HCT116 (cell line): Measurements from ENCODE around the gene SPRN. TPM values are rescaled to one million over a fixed set of nuclear protein-coding genes. Genes with fewer than 3 reads are reported as not detected.

ENCODE experiments used
- ATAC-seq: fragments of 200-7000 bp; cut with Tn5 transposase; 2 replicates; pipeline ENCODE4 v1.9.1; 2020; ENCODE audit warnings: mild to moderate bottlenecking, moderate library complexity
- BruUV-seq: library from RNA; stranded (reverse); fragments of 400-500 nt; replicated peaks from 2 replicates; lab custom pipeline; 2021; lab: Mats Ljungman, UMichigan
- CTCF ChIA-PET: fragments of 300-600 bp; sonication (Branson Sonifier 250); formaldehyde crosslinking; loops from one replicate; lab custom pipeline; 2021; ENCODE audit warnings: antibody characterized with exemption; lab: Charles Lee
- POLR2A ChIA-PET: fragments of 300-600, 350-600 bp; sonication (Branson Sonifier 250); formaldehyde crosslinking; loops from one replicate; lab custom pipeline; 2021; ENCODE audit warnings: antibody characterized with exemption; lab: Charles Lee
- RAD21 ChIA-PET, 2 experiments: fragments of 300-600 bp; sonication (Branson Sonifier 250); formaldehyde crosslinking; loops; one replicate each; lab custom pipeline; 2023; ENCODE audit warnings: low total read pairs in 2 of 2; ENCODE audit not compliant: uncharacterized antibody in 2 of 2, unreplicated experiment in 2 of 2, low non-redundant PET in 1 of 2; lab: Charles Lee
- DNase-seq: peaks from one replicate; pipeline ENCODE4 v3.0.0-alpha.2; 2010; ENCODE audit warnings: low read depth, low spot score
- H2AFZ ChIP-seq: fragments of 200-600 bp; shearing (Covaris generic), sonication (generic); 2 replicates; pipeline ENCODE4 v1.6.1; 2017; ENCODE audit warnings: low read depth, mixed run types, mixed read lengths, antibody characterized with exemption, low read length; ENCODE audit not compliant: poor library complexity, severe bottlenecking
- H3K27ac ChIP-seq: 2 replicates; pipeline ENCODE4 v1.5.1; 2012; ENCODE audit warnings: low read depth, low read length
- H3K27me3 ChIP-seq: fragments of 200-600 bp; sonication (generic); 2 replicates; pipeline ENCODE4 v1.6.1; 2016; ENCODE audit warnings: mixed run types, low read length, mixed read lengths; ENCODE audit not compliant: insufficient read depth
- H3K36me3 ChIP-seq, 2 experiments: fragments of 200-500 bp in 1 of 2; fragments of 200-600 bp in 1 of 2; sonication (Bioruptor generic) in 1 of 2; sonication (generic) in 1 of 2; 2 replicates each; pipeline versions ENCODE4 v1.5.1 to v1.6.1; 2014 to 2016; ENCODE audit warnings: low read length in 2 of 2, inconsistent platforms in 1 of 2, mixed read lengths in 1 of 2, mixed run types in 1 of 2; ENCODE audit not compliant: insufficient read depth in 2 of 2, control insufficient read depth in 1 of 2
- H3K4me1 ChIP-seq, 2 experiments: fragments of 200-600 bp in 1 of 2; sonication (generic) in 1 of 2; 2 replicates each; pipeline versions ENCODE4 v1.5.1 to v1.6.1; 2012 to 2017; ENCODE audit warnings: low read length in 2 of 2, inconsistent platforms in 1 of 2, mild to moderate bottlenecking in 1 of 2, mixed read lengths in 1 of 2, mixed run types in 1 of 2, moderate library complexity in 1 of 2; ENCODE audit not compliant: insufficient read depth in 2 of 2, control insufficient read depth in 1 of 2
- H3K4me2 ChIP-seq: fragments of 200-600 bp; sonication (generic); 2 replicates; pipeline ENCODE4 v1.6.1; 2017; ENCODE audit warnings: mixed run types, low read length, mixed read lengths
- H3K4me3 ChIP-seq, 2 experiments: fragments of 200-600 bp in 1 of 2; sonication (generic) in 1 of 2; replicated peaks in 1 of 2; 2 replicates each; pipeline ENCODE4 v1.5.1; 2011 to 2016; ENCODE audit warnings: low read length in 2 of 2, control low read depth in 1 of 2, low read depth in 1 of 2, mild to moderate bottlenecking in 1 of 2, mixed read lengths in 1 of 2, mixed run types in 1 of 2
- H3K79me2 ChIP-seq: fragments of 200-600 bp; sonication (generic); 2 replicates; pipeline ENCODE4 v1.6.1; 2017; ENCODE audit warnings: mild to moderate bottlenecking, mixed run types, low read length, moderate library complexity, mixed read lengths; ENCODE audit not compliant: insufficient read depth
- H3K9ac ChIP-seq: fragments of 200-600 bp; sonication (generic); 2 replicates; pipeline ENCODE4 v1.6.1; 2016; ENCODE audit warnings: low read length, mixed read lengths
- H3K9me2 ChIP-seq: fragments of 200-600 bp; sonication (generic), shearing (Covaris generic); 2 replicates; pipeline ENCODE4 v1.6.1; 2017; ENCODE audit warnings: mixed run types, mild to moderate bottlenecking, moderate library complexity; ENCODE audit not compliant: insufficient read depth
- H3K9me3 ChIP-seq, 2 experiments: fragments of 200-500 bp in 1 of 2; fragments of 200-600 bp in 1 of 2; sonication (Bioruptor generic) in 1 of 2; sonication (generic) in 1 of 2; 2 replicates each; pipeline ENCODE4 v1.6.1; 2014 to 2017; ENCODE audit warnings: low read length in 2 of 2, mixed read lengths in 2 of 2, inconsistent platforms in 1 of 2, low read depth in 1 of 2, mild to moderate bottlenecking in 1 of 2, mixed run types in 1 of 2, moderate library complexity in 1 of 2; ENCODE audit not compliant: control insufficient read depth in 1 of 2, insufficient read depth in 1 of 2
- H4K20me1 ChIP-seq: fragments of 200-600 bp; sonication (generic), shearing (Covaris generic); 2 replicates; pipeline ENCODE4 v1.6.1; 2017; ENCODE audit warnings: mixed run types, mild to moderate bottlenecking, moderate library complexity; ENCODE audit not compliant: insufficient read depth
- CBX3 ChIP-seq: IDR thresholded peaks from 2 replicates; pipeline ENCODE4 v1.6.1; 2012; ENCODE audit warnings: low read depth
- CEBPB ChIP-seq: IDR thresholded peaks from 2 replicates; pipeline ENCODE4 v1.6.1; 2012; ENCODE audit warnings: low read depth
- EGR1 ChIP-seq: IDR thresholded peaks from 2 replicates; pipeline ENCODE4 v1.6.1; 2012; ENCODE audit warnings: low read depth
- ELF1 ChIP-seq: IDR thresholded peaks from 2 replicates; pipeline ENCODE4 v1.6.1; 2012; ENCODE audit warnings: low read depth, borderline replicate concordance
- EZH2 ChIP-seq: fragments of 200-600 bp; sonication (generic); IDR thresholded peaks from 2 replicates; pipeline ENCODE4 v1.6.1; 2017; ENCODE audit warnings: antibody characterized with exemption, mixed run types
- EZH2phosphoT487 ChIP-seq: fragments of 200-600 bp; IDR thresholded peaks from 2 replicates; pipeline ENCODE4 v1.6.1; 2018; ENCODE audit warnings: antibody characterized with exemption, borderline replicate concordance
- FOSL1 ChIP-seq: IDR thresholded peaks from 2 replicates; pipeline ENCODE4 v1.6.1; 2012; ENCODE audit warnings: low read depth
- JUND ChIP-seq: IDR thresholded peaks from 2 replicates; pipeline ENCODE4 v1.6.1; 2012
- MAX ChIP-seq: IDR thresholded peaks from 2 replicates; pipeline ENCODE4 v1.6.1; 2012
- POLR2A ChIP-seq: IDR thresholded peaks from 2 replicates; pipeline ENCODE4 v1.7.0; 2011; ENCODE audit warnings: borderline replicate concordance; ENCODE audit not compliant: insufficient read depth, insufficient read length; ENCODE audit errors: extremely low read depth
- POLR2AphosphoS5 ChIP-seq: IDR thresholded peaks from 2 replicates; pipeline ENCODE4 v1.6.1; 2011; ENCODE audit warnings: mild to moderate bottlenecking, low read depth, low read length, moderate library complexity
- SP1 ChIP-seq: IDR thresholded peaks from 2 replicates; pipeline ENCODE4 v1.6.1; 2012; ENCODE audit warnings: low read depth
- SRF ChIP-seq: IDR thresholded peaks from 2 replicates; pipeline ENCODE4 v1.6.1; 2012; ENCODE audit warnings: low read depth
- TCF7L2 ChIP-seq: IDR thresholded peaks from 2 replicates; pipeline ENCODE4 v1.7.0; 2011; ENCODE audit warnings: borderline replicate concordance, inconsistent platforms; ENCODE audit not compliant: insufficient read depth, insufficient read length; ENCODE audit errors: extremely low read depth
- ZFX ChIP-seq: fragments of 450-650 bp; IDR thresholded peaks from 2 replicates; pipeline ENCODE4 v1.6.1; 2017
- ZNF274 ChIP-seq: fragments of 200-500 bp; sonication (Bioruptor generic); IDR thresholded peaks from 2 replicates; pipeline ENCODE4 v1.6.1; 2014; ENCODE audit warnings: mild to moderate bottlenecking, low read depth, low read length, inconsistent platforms
- intact Hi-C: fragments of 100-400 bp; cut with micrococcal nuclease; formaldehyde crosslinking; loops from 2 replicates; pipeline ENCODE4 v1.10.0; 2022
- total RNA-seq: library from RNA; stranded (reverse); gene quantifications from one replicate; pipeline ENCODE4 v1.2.1, GENCODE V29; 2021; ENCODE audit not compliant: unreplicated experiment
- TF ChIP-seq, protein P1 (sequence below), 3 experiments: fragments of 200-600 bp in 1 of 3; sonication (generic) in 1 of 3; IDR thresholded peaks in 2 of 3; conservative IDR thresholded peaks in 1 of 3; 2 replicates each; pipeline ENCODE4 v1.5.1; 2012 to 2017; ENCODE audit warnings: low read depth in 2 of 3, low read length in 2 of 3, antibody characterized with exemption in 1 of 3, borderline replicate concordance in 1 of 3, control low read depth in 1 of 3, mild to moderate bottlenecking in 1 of 3, mixed read lengths in 1 of 3, mixed run types in 1 of 3, moderate library complexity in 1 of 3; ENCODE audit not compliant: insufficient read depth in 1 of 3
- TF ChIP-seq, protein P2 (sequence below): IDR thresholded peaks from 2 replicates; pipeline ENCODE4 v1.6.1; 2012
- TF ChIP-seq, protein P3 (sequence below): IDR thresholded peaks from 2 replicates; pipeline ENCODE4 v1.6.1; 2012; ENCODE audit warnings: low read depth
- TF ChIP-seq, protein P4 (sequence below): IDR thresholded peaks from 2 replicates; pipeline ENCODE4 v1.6.1; 2011; ENCODE audit warnings: mild to moderate bottlenecking, low read length, moderate library complexity; ENCODE audit not compliant: insufficient replicate concordance; ENCODE audit errors: extremely low read depth

The SPRN gene
- total RNA-seq, 1 experiment from 2014 or later = not detected

- TF ChIP-seq EZH2 (no peak), SP1 (no peak), CBX3 (no peak)
Measured at GRCh38 chr10:133448120-133448519, 23.7 kb upstream of the SPRN start (continued).

GRCh38 chr10:133446979-133447378, 22.6 kb upstream of the SPRN start:
- POLR2A ChIA-PET = no interaction called here

More at GRCh38 chr10:133446979-133447378, 22.6 kb upstream of the SPRN start:
- H3K9me2 ChIP-seq = no peaks in the 10 kb centered on the region
- H3K27ac ChIP-seq = no peak overlapping the region
- intact Hi-C loops = no loop called here
- no peak for TF ChIP-seq POLR2A
- no peak for TF ChIP-seq EGR1
- TF ChIP-seq, protein P1, sequence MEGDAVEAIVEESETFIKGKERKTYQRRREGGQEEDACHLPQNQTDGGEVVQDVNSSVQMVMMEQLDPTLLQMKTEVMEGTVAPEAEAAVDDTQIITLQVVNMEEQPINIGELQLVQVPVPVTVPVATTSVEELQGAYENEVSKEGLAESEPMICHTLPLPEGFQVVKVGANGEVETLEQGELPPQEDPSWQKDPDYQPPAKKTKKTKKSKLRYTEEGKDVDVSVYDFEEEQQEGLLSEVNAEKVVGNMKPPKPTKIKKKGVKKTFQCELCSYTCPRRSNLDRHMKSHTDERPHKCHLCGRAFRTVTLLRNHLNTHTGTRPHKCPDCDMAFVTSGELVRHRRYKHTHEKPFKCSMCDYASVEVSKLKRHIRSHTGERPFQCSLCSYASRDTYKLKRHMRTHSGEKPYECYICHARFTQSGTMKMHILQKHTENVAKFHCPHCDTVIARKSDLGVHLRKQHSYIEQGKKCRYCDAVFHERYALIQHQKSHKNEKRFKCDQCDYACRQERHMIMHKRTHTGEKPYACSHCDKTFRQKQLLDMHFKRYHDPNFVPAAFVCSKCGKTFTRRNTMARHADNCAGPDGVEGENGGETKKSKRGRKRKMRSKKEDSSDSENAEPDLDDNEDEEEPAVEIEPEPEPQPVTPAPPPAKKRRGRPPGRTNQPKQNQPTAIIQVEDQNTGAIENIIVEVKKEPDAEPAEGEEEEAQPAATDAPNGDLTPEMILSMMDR (IDR thresholded peaks at IDR 0.05 in 2 of 3, conservative IDR thresholded peaks at IDR 0.05 in 1 of 3; ENCODE audit: borderline replicate concordance in 1 of 3, insufficient read depth in 1 of 3, low read depth in 2 of 3, low read length in 2 of 3) = no peak
- no peak for TF ChIP-seq JUND
- TF ChIP-seq, protein P2, sequence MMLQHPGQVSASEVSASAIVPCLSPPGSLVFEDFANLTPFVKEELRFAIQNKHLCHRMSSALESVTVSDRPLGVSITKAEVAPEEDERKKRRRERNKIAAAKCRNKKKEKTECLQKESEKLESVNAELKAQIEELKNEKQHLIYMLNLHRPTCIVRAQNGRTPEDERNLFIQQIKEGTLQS = no peak
- TF ChIP-seq, protein P3, sequence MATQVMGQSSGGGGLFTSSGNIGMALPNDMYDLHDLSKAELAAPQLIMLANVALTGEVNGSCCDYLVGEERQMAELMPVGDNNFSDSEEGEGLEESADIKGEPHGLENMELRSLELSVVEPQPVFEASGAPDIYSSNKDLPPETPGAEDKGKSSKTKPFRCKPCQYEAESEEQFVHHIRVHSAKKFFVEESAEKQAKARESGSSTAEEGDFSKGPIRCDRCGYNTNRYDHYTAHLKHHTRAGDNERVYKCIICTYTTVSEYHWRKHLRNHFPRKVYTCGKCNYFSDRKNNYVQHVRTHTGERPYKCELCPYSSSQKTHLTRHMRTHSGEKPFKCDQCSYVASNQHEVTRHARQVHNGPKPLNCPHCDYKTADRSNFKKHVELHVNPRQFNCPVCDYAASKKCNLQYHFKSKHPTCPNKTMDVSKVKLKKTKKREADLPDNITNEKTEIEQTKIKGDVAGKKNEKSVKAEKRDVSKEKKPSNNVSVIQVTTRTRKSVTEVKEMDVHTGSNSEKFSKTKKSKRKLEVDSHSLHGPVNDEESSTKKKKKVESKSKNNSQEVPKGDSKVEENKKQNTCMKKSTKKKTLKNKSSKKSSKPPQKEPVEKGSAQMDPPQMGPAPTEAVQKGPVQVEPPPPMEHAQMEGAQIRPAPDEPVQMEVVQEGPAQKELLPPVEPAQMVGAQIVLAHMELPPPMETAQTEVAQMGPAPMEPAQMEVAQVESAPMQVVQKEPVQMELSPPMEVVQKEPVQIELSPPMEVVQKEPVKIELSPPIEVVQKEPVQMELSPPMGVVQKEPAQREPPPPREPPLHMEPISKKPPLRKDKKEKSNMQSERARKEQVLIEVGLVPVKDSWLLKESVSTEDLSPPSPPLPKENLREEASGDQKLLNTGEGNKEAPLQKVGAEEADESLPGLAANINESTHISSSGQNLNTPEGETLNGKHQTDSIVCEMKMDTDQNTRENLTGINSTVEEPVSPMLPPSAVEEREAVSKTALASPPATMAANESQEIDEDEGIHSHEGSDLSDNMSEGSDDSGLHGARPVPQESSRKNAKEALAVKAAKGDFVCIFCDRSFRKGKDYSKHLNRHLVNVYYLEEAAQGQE = no peak
- TF ChIP-seq MAX = no peak
- TF ChIP-seq SRF = no peak
- no peak for TF ChIP-seq ZNF274
- TF ChIP-seq, protein P4, sequence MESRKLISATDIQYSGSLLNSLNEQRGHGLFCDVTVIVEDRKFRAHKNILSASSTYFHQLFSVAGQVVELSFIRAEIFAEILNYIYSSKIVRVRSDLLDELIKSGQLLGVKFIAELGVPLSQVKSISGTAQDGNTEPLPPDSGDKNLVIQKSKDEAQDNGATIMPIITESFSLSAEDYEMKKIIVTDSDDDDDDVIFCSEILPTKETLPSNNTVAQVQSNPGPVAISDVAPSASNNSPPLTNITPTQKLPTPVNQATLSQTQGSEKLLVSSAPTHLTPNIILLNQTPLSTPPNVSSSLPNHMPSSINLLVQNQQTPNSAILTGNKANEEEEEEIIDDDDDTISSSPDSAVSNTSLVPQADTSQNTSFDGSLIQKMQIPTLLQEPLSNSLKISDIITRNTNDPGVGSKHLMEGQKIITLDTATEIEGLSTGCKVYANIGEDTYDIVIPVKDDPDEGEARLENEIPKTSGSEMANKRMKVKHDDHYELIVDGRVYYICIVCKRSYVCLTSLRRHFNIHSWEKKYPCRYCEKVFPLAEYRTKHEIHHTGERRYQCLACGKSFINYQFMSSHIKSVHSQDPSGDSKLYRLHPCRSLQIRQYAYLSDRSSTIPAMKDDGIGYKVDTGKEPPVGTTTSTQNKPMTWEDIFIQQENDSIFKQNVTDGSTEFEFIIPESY = no peak
- TF ChIP-seq EZH2phosphoT487 = no peak
- TF ChIP-seq ZFX = no peak
- TF ChIP-seq TCF7L2 = no peak
- TF ChIP-seq CBX3 = no peak
- TF ChIP-seq POLR2AphosphoS5 = no peak
- no peak for TF ChIP-seq FOSL1
- TF ChIP-seq CEBPB = no peak
- TF ChIP-seq EZH2 = no peak
- TF ChIP-seq ELF1 = no peak
- no peaks in the 10 kb centered on the region for H3K4me1 ChIP-seq
- DNase-seq = no peak
- no peaks in the 10 kb centered on the region for H3K27me3 ChIP-seq
- no peaks in the 10 kb centered on the region for H3K36me3 ChIP-seq
- no TSS peak for BruUV-seq
- no peak overlapping the region for H2AFZ ChIP-seq
- ChIA-PET CTCF (no interaction called here), RAD21 (no interaction called here)
- no peaks in the 10 kb centered on the region for H3K79me2 ChIP-seq
- no peak overlapping the region for H3K9ac ChIP-seq
- peaks cover 0 to 3% of the 10 kb centered on the region in 2 experiments; a peak in 1 of 4 replicates for H3K9me3 ChIP-seq
- no peak overlapping the region for H3K4me3 ChIP-seq
- H3K4me2 ChIP-seq = no peak overlapping the region
- H4K20me1 ChIP-seq = no peaks in the 10 kb centered on the region
- ATAC-seq = no peak
